Suprapubic skin (tissue), 4 donors: Measurements from ENCODE around the gene ELAVL2.

Experiments
- CTCF ChIP-seq, 2 donors: fragments of 200-600 bp in 1 of 2; fragments of 450-650 bp in 1 of 2; sonication (generic) in 1 of 2; IDR thresholded peaks; one replicate each; pipeline ENCODE4 v1.5.1; 2016 to 2019; ENCODE audit warnings: antibody characterized with exemption in 2 of 2, mild to moderate bottlenecking in 1 of 2, moderate library complexity in 1 of 2
- EP300 ChIP-seq: sonication (generic); formaldehyde crosslinking; IDR thresholded peaks from one replicate; pipeline ENCODE4 v1.6.1; 2017; ENCODE audit warnings: antibody characterized with exemption
- POLR2A ChIP-seq, 2 donors: fragments of 450-650 bp; IDR thresholded peaks; one replicate each; pipeline ENCODE4 v1.6.1; 2017; ENCODE audit warnings: antibody characterized with exemption in 2 of 2, mild to moderate bottlenecking in 2 of 2, moderate library complexity in 2 of 2
- POLR2AphosphoS5 ChIP-seq, 3 donors: sonication (generic); formaldehyde crosslinking; IDR thresholded peaks; one replicate each; pipeline ENCODE4 v1.6.1; 2017; ENCODE audit warnings: antibody characterized with exemption in 3 of 3

GRCh38 chr9:23693374-23693773, 132.7 kb downstream of the ELAVL2 start:
- TF ChIP-seq EP300 (no peak), CTCF (IDR thresholded peaks at IDR 0.05) (no peak), POLR2AphosphoS5 (IDR thresholded peaks at IDR 0.05) (no peak), POLR2A (IDR thresholded peaks at IDR 0.05) (no peak)
